Cardiac muscle cell (in vitro differentiated cells and primary cell): ENCODE results near the gene ZNF438. TPM values are rescaled to one million over a fixed set of nuclear protein-coding genes. Genes with fewer than 3 reads are reported as not detected.
A peak's percentile ranks its signal among the peaks of the same experiment; 100 is the strongest.

Experiments used
- DNase-seq, 2 donors: peaks; one replicate each; pipeline versions ENCODE4 v3.0.0 to v3.0.0-alpha.2; 2010 to 2017; ENCODE audit warnings: low read depth in 1 of 2, low spot score in 1 of 2
- H3K27ac ChIP-seq: fragments of 200-600 bp; sonication (generic); 2 replicates; pipeline ENCODE4 v1.5.1; 2016
- H3K27me3 ChIP-seq: fragments of 200-600 bp; sonication (generic); 2 replicates; pipeline ENCODE4 v1.6.0; 2016; ENCODE audit warnings: control low read depth
- H3K36me3 ChIP-seq: fragments of 200-600 bp; sonication (generic); 2 replicates; pipeline ENCODE4 v1.5.1; 2016; ENCODE audit warnings: control low read depth
- H3K4me1 ChIP-seq: fragments of 200-600 bp; sonication (generic); 2 replicates; pipeline ENCODE4 v1.8.1; 2017; ENCODE audit warnings: low read depth, mild to moderate bottlenecking, mixed run types
- H3K4me3 ChIP-seq: fragments of 200-600 bp; sonication (generic); 2 replicates; pipeline ENCODE4 v1.5.1; 2016; ENCODE audit warnings: mild to moderate bottlenecking
- H3K9me3 ChIP-seq: fragments of 200-600 bp; sonication (generic); 2 replicates; pipeline ENCODE4 v1.5.1; 2017; ENCODE audit warnings: low read depth, mild to moderate bottlenecking, control low read depth
- polyA plus RNA-seq: library from polyadenylated mRNA; unstranded; fragments of >200 nt; fragmentation: Nextera tagmentation; extraction: Ambion mirVana; gene quantifications from 2 replicates; pipeline ENCODE4 v1.2.1, GENCODE V29; 2016
- total RNA-seq: library from RNA; depleted of rRNA; stranded (reverse); fragments of >200 nt; gene quantifications from 2 replicates; pipeline ENCODE4 v1.2.3, GENCODE V29; 2016
- TF ChIP-seq, protein P1 (sequence below): IDR thresholded peaks from 2 replicates; pipeline ENCODE4 v1.5.1; 2012; ENCODE audit warnings: low read depth, mild to moderate bottlenecking, low read length

ZNF438 gene
- total and polyA plus RNA-seq, 2 experiments from 2014 or later: 2.9 to 6.0 TPM

GRCh38 chr10:30928742-30929141, 102.9 kb downstream of the ZNF438 start:
- TF ChIP-seq, protein P1, sequence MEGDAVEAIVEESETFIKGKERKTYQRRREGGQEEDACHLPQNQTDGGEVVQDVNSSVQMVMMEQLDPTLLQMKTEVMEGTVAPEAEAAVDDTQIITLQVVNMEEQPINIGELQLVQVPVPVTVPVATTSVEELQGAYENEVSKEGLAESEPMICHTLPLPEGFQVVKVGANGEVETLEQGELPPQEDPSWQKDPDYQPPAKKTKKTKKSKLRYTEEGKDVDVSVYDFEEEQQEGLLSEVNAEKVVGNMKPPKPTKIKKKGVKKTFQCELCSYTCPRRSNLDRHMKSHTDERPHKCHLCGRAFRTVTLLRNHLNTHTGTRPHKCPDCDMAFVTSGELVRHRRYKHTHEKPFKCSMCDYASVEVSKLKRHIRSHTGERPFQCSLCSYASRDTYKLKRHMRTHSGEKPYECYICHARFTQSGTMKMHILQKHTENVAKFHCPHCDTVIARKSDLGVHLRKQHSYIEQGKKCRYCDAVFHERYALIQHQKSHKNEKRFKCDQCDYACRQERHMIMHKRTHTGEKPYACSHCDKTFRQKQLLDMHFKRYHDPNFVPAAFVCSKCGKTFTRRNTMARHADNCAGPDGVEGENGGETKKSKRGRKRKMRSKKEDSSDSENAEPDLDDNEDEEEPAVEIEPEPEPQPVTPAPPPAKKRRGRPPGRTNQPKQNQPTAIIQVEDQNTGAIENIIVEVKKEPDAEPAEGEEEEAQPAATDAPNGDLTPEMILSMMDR: no peak

DNA sequence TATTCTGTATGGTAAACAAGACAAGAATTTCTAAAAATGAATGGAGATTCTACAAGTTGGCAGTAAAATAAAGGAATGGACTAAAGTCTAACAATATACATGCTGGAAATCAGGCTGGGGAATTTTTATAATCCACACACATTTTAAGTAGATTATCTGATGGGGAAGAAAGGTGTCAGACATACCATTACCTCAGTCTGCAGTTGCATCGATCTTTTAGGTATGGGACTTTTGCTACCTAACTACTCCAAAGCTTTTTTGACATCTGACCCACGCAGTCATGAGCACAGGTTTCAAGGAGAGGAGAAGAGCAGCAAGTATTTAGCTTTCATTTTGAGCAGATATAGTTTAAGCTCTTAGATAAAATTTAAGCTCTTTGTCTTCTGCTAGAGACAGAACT, 113.0 kb downstream of the ZNF438 start:
- Histone ChIP-seq H3K4me3 (no peak overlapping the region), H3K36me3 (no peaks in the 10 kb centered on the region), H3K4me1 (no peaks in the 10 kb centered on the region), H3K9me3 (no peaks in the 10 kb centered on the region), H3K27me3 (no peaks in the 10 kb centered on the region), H3K27ac (no peak overlapping the region)
- TF ChIP-seq, protein P1: no peak
- no peak for DNase-seq

More at GRCh38 chr10:30928742-30929141, 102.9 kb downstream of the ZNF438 start:
- no peak for DNase-seq
- H3K9me3 ChIP-seq: no peaks in the 10 kb centered on the region
- H3K36me3 ChIP-seq: no peaks in the 10 kb centered on the region
- no peaks in the 10 kb centered on the region for H3K4me1 ChIP-seq
- H3K4me3 ChIP-seq: no peak overlapping the region
- no peaks in the 10 kb centered on the region for H3K27me3 ChIP-seq
- no peak overlapping the region for H3K27ac ChIP-seq

DNA sequence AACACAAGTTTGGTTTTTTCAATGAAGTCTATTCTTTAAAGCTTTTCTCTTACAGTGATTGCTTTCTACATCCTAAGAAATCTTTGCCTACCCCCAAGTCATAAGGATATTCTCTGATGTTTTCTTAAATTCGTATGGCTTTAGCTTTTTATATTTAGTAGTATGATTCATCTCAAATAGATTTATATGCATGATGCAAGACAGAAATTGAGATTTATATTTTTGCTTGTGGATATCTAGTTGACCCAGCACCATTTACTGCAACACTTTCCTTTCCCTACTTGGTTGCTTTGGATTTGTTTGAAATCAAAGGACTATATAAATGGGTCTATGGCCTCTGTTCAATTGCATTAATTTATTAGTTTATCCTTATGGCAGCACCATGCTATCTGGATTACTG, 113.9 kb downstream of the ZNF438 start:
- no peak overlapping the region for H3K27ac ChIP-seq
- no peaks in the 10 kb centered on the region for H3K9me3 ChIP-seq
- H3K27me3 ChIP-seq: no peaks in the 10 kb centered on the region
- no peak for DNase-seq
- TF ChIP-seq, protein P1: no peak
- H3K36me3 ChIP-seq: no peaks in the 10 kb centered on the region
- no peaks in the 10 kb centered on the region for H3K4me1 ChIP-seq
- H3K4me3 ChIP-seq: no peak overlapping the region

DNA sequence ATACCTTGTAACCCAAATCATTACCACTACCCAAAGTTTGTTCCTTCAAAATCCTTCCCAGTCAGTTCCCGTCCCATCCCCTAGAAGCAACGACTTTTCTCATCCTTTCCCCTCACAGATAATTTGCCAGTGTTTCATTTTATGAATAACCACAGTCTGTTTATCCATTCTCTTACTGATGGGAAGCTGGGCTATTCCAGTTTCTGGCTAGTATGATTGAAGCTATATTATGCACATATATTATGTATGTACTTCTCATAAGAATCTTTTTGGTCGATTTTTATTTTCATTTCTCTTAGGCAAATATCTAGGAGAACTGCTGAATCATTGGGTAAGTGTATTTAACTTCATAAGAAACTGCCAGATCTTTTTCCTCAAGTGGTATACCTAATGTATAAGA, 114.6 kb downstream of the ZNF438 start:
- H3K27ac ChIP-seq: no peak overlapping the region
- peaks cover 6% of the 10 kb centered on the region for H3K4me1 ChIP-seq
- TF ChIP-seq, protein P1: no peak
- no peaks in the 10 kb centered on the region for H3K27me3 ChIP-seq
- no peak overlapping the region for H3K4me3 ChIP-seq
- DNase-seq: no peak
- H3K9me3 ChIP-seq: no peaks in the 10 kb centered on the region
- H3K36me3 ChIP-seq: no peaks in the 10 kb centered on the region

- TF ChIP-seq, protein P1: no peak
- Histone ChIP-seq H3K9me3 (no peaks in the 10 kb centered on the region), H3K27me3 (no peaks in the 10 kb centered on the region), H3K4me1 (peaks cover 21% of the 10 kb centered on the region), H3K27ac (no peak overlapping the region), H3K4me3 (no peak overlapping the region), H3K36me3 (no peaks in the 10 kb centered on the region)
- peak in 1 of 2 donors; percentile 81 for DNase-seq
These were observed 116.5 kb downstream of the ZNF438 start for GRCh38 chr10:30915146-30915545.
